ENCODE measurements around the gene CLIC6. TPM values are rescaled to one million over a fixed set of nuclear protein-coding genes. Genes with fewer than 3 reads are reported as not detected.

Gene CLIC6
- total RNA-seq, 1 donor from 2014 or later, result 30.3 TPM

DNA sequence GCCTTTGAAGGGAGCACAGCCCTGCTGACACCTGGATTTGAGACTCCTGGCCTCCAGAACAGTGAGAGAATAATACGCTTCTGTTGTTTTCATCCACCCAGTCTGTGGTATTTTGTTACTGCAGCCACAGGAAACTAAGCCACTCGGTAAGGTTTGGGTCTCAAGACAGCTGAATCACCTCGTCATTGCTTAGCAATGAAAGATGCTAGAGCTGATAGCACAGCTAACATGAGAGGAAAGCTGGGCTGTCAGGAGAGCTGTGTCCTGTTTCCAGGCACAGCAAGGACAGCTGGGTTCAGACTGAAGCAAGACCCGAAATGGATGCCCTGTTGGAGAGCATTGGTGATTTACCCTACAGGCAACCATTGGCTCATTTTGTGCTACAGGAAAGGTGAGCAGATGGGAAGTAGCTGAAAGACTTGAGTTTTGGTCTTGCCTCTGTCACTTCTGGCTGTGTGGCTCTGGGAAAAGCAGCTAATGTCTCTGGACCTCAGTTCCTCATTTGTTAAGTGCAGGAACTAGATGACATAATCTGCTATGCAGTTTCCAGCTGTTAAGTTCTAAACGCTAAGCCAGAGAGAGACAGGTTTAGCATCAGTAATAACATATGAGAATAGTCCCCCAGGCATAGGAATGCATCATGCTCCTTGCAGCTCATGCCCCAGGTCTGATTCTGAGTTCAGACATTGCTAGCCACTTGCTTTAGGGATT is 58.0 kb downstream of the CLIC6 start:
- DNase-seq (ENCODE audit: low spot score), result no peak

DNA sequence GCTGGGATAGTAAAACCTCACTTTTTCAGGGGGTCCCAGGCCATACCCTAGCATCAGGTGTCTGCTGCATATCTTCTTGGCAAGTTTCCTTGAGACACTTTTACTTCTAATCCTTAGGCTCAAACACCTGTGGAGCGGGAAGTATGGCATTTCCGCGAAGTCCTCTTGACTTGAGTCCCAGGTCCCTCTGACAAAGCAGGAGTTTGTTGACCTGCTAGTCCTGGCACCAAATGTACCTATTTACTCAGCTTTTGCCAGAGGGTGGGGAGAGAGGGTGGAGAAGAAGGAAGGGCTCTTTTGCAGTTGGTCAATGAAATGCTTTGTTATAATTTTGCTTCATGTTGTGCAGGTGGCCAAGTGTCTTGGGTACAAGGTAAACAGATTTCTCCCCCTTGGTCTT is 59.7 kb downstream of the CLIC6 start:
- peak; percentile 77 for DNase-seq (ENCODE audit: low spot score)

DNA sequence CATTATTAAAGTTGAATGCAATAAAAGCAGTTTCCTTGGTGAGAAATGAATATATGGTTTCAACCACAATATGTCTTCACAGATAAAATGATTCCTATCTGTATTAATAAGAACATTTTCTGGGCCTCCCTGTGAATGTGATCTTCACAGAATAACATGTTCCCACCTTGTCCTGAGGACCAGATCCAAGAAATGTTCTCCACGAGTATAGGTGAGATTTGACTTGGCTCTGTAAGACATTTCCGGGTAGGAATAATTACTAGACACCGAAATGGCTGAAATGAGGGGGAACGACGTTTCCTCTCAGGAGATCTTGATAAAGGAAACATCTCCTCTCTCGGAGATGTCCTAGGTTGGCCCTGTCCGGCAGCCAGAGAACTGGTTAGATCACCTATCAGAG is 61.4 kb downstream of the CLIC6 start:
- DNase-seq (ENCODE audit: low spot score), result no peak

DNA sequence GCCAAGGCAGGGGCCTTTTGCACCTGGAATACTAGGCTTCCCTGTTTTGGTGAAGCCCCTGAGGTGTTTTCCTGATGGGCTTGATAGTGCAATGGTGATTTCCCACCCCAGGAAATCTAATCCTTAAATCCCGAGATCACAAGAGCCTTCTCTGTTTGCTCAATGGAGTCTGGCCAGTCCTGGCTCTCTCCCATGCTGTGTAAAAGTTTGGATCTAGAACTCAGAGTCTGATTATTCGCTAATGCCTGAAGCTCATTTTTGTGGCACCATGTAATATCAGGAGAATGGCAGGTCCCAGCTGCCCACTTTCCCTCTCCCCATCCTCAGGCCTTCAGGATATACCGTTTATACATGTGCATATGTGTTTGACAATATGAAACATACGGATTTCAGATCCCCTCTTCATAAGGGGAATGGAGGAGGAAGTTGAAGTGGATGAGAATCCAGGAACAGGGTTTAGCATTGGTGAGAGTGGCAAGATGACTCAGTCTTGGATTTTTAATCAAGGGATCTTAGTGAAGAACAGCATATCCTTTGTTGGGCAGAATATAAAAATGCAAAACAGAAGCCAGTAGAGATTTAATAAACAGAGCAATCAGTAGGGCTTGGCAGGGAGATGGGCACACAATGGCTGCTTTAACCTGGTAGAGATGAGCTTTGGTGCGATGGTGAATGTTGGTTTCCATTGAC is 62.1 kb downstream of the CLIC6 start:
- DNase-seq (ENCODE audit: low spot score), result no peak

DNA sequence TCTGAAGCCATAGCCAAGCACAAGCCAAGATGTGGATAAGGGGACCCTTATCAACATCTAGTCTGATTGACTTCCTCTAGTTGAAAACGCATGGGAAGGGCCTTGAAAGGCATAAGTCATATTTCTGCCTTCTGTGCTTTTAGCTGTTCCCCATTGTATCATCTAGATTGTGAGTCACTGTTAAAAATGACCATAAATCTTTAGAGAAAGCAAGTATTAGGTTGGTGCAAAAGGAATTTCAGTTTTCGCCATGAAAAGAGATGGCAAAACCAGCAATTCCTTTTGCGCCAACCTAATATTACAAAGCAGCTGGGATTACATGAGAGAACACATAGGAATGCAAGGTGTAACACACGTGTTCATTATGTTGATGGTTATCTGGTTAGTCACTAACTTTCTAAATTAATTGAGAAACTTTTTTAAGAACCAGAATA is 63.6 kb downstream of the CLIC6 start:
- DNase-seq (ENCODE audit: low spot score), result no peak

DNA sequence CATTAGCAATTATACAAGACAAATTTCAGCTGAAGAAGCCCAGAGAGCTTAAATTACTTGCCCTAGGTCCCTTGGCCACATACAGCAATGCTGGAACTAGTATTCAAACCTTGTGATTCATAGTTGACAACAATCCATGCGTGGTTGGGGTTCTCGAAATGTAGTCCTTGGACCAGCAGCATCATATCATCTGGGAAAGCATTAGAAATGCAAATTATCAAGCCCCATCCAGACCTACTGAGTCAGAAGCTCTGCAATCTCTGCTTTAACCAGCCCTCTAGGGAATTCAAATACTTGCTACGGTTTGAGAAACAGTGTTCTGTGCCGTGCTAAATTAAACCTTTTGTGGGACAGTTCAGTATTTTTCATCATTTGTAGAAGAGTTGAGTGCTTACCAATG is 65.1 kb downstream of the CLIC6 start:
- no peak for DNase-seq (ENCODE audit: low spot score)

DNA sequence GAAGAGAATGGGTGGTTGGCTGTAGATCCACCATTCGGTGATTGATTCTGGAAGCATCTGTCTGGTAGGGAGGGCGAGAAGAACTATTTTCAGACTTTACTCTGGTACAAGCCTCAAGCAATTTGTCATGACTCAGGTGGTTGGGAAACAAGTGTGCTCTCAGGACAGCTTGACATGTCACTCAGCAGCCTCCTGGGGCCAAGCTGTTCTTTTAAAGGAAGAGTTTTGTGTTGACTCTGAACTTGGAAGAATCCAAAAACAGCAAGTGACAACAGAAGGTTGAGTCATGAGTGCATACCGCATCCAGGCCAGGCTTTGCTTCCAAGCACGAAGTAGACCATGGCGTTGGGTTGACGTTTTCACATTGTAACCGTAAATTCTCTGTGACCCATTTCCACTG is 65.9 kb downstream of the CLIC6 start:
- no peak for DNase-seq (ENCODE audit: low spot score)

DNA sequence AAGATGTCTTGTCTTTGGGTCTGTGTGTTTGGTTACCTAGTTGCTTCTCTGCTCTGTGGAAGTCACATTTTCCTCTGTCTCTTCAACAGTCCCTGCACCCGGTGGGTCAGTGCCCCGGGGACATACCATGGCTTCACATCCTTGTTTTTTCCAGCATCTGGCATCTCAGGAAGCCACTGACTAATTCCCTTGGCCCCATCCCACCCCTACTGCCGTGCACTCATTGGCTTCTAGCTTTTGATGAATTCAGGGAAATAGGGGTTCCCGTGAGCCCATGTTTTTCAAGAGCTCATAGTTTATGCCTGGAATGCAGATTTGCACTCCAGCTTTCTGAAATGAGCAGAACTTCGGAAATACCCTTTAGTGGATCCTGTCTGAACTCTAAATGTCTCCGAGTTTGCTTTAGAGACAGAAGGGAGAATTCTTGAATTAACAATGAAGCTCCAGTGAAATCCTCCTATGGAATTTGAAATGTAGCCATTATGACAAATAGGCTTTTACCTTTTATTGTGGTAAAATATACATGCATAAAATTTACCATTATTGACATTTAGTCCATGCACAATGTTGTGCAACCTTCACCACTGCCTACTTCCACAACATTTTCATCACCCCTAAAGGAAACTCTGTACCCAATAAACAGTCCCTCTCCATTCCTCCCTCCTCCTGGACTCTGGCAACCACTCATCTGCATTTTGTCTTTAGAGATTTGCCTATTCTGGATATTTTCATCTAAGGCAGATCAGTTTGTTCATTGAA is 67.5 kb downstream of the CLIC6 start:
- DNase-seq (ENCODE audit: low spot score), result no peak

DNA sequence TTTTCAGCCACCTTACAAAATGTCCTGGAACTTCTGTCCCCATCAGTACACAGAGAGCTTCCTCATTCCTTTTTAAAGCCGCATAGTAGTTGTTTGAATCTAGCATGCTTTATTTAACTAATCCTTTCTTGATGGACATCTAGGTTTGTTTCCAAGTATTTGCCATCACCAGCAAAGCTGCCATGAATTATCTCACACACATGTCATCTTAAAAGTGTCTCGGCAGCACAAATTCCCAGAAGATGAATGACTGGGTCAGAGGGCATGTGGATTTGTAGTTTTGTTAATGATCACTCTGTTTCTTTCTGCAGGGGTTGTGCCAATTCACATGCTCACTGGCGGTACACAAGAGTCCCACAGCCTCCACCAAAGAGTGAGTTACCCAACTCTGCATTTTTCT is 68.3 kb downstream of the CLIC6 start:
- DNase-seq (ENCODE audit: low spot score), result no peak

DNA sequence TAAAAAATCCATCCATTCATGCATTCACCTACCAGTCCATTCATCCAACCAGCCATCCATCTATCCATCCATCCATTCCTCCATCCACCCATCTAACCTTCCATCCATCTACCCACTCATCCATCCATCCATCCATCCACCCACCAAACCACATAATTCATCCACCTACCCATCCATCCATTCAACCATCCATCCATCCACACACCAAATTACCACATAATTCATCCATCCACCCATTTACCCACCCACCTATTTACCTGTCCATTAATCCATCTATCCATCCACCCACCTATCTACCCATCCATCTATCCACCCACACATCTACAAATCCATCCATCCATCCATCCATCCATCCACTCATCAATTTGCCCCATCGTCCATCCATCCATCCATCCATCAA is 71.4 kb downstream of the CLIC6 start:
- DNase-seq (ENCODE audit: low spot score), result no peak

DNA sequence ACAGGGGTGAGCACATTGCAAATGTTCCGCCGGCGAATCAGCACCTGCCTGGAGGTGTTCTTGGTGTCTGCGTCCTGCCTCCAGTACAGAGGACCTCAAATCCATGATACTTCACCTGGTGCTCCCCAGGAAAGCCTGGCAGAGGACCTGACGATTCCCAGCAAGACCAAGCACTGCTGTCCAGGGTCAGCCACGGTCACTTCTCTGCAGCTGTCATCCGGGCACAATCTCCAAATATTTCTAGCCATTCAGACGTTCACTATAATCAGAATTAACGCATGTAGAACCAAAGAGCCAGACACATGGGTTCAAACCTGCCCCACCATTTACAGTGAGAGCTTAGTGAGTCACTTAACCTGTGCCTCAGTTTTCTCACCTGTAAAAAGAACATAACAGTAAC is 74.5 kb downstream of the CLIC6 start:
- no peak for DNase-seq (ENCODE audit: low spot score)

DNA sequence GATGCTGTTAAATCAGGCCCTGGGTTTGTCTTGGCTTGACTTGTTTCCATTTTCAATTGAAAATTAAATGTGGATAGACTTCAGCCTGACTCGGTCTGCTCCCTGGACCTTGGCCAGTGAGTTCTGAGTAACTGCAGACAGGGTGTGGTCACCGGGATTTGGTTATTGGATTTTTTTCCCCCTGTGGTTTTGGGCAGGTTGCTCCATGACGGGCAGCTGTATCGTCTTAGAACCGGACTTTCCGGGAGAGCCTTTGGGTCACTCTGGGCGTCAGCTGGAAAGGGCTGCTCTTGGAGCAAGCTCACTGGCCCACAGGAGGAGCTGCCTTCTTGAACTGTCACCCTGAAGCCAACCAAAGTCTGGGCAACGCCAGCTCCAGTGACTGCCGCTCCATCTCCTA is 75.0 kb downstream of the CLIC6 start:
- DNase-seq (ENCODE audit: low spot score), result peak; percentile 44

DNA sequence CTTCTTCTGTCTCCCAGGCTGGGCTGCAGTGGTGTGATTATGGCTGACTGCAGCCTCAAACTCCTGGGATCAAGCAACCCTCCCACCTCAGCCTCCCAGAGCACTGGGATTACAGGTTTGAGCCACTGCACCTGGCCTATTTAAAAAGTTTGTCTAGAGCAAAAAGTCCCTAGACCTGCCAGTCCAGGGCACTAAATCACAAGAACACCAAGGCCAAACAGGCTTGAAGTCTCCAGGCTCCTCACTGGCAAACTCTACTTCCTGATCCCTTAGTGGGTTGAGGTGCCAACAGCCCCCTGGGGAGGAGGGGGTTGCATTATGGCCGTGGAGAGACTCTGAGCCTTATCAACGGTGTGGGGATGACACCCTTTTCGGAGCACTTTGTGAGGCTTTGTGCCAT is 76.0 kb downstream of the CLIC6 start:
- DNase-seq (ENCODE audit: low spot score), result no peak

DNA sequence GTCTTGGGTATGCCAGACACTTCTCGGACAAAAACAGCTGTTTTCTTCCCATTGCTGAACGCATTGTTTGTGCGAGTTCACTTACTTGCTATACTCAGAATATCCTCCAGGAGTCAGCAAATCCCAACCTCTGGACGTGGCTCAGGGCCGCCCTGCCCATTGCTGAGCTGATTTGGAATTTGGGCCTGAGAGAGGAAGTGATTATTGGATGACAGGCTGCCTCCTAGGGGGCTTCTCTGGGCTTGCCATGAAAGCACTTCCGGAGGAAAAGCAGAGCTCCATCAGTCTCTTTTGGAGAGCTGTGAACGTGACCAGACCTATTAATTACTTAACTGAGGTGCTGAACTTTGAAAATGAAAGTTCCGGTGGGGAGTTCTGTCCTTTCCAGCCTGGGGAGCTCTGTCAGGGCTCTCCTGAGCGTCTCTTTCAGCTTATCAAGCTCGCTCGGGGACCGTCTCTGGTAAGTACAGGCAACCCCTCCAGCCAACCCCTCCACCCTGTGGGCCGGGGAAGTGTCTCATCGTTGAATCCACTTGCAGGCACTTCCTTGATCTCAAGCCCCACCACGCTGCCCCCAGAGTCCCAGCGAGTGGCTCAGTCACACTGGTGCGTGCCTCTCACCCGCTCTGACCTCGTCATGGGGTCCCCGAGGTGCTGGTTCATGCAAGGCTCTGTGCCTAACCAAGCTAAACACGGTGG is 76.9 kb downstream of the CLIC6 start:
- DNase-seq (ENCODE audit: low spot score), result peak; percentile 67

DNA sequence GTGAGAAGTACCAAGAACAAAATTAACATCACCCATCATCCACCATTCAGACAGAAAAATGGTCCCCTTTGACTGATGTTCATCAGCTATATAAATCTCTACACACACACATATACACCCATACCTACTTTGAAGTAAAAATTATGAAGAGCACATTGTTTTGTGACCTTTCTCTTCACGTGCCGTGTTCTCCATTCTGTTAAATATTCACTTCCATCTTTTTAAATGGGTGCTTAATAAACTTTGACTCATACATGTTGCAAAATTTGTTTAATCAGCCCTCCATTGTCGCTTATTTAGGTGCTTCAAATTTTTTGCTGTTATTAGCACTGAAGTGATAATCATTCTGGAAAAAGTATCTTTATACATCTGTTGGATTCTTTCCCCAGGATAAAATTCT is 80.1 kb downstream of the CLIC6 start:
- no peak for DNase-seq (ENCODE audit: low spot score)

DNA sequence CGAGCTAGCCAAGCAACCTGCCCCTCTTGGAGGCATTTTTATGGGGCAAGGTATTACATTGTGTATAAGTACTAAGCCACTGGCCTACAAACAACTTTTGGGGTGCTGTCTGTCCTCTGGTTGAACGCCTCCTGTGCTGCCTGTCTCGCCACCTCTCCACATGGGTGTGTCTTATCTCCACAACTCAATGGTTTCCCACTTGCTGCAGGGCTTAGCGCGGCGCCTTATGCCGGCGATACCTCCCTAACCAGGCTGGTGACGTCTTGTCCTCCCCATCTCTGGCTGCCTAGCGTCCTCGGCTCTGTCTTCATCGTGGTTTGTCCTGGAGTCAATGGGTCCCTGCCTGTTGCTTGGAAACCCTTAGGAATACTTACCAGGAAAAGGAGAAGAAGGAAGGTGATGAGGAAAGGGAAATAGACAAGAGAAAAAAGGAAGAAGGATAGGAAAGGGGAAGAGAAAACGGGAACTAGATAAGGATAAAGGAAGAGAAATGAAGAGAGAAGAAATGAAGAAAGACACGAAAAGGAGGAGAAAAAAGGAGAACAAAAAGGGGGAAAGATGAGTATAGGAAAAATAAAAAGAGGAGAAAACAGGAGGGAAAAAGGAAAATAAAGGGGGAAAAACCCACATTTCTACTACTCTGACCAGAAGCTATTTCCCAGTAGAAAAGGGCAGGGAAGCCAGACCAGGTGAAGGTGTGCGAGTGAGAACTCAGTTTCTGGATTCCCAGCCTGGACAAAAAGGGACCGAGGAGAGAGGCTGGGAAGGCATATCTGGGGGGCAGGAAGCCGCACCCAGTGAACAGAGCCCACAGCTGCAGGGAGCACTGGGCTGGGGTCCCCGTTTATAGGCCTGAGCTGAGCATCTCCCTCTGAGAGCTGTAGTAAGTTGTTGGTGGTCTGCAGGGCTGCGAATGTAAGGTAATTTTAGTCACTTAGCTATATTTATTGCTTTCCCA is 86.2 kb downstream of the CLIC6 start:
- no peak for DNase-seq (ENCODE audit: low spot score)

DNA sequence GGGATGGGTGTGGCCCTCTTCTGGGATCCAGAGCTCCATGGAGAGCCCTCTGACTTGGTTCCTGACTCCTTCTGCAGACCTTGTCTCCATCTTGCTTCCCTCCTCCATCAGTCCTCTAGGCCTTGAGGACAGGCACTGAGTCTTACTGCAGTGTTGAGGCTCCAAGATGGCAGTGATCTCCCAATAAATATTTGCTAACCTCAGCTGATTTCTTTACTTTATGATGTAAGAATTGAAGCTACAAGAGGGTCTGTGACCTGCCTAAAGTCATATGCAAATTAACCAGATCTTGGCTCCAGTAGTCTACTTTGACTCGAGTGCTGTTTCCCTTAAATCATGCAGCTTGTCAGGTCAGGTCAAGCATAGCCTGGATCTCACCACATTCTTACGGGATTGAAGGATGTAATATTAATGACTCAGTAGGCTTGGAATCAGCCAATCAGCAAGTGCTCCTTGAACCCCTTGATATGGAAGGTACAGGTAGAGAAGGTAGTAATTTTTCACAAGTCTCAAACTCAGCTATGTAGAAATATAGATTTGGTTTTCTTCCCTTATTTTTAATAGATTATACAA is 93.0 kb downstream of the CLIC6 start:
- no peak for DNase-seq (ENCODE audit: low spot score)

DNA sequence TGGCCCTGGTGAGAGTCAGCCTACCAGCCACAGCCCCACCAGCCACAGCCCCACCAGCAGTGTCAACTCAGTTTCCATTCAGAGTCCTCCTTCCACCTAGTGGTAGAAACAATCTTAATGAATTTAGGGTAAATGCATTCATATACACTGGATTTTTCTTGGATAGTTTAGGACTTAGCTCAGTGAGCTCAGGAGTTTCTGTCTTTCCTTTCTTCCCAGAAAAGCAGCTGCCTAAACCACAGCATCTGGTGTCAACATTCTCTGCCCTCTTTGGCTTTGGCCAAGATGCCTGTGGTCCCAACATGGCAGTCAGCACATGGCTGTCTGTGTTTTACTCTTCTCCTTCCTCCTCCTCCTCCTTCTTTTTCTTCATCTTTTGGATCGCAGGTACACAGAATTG is 94.0 kb downstream of the CLIC6 start:
- DNase-seq (ENCODE audit: low spot score), result no peak

DNA sequence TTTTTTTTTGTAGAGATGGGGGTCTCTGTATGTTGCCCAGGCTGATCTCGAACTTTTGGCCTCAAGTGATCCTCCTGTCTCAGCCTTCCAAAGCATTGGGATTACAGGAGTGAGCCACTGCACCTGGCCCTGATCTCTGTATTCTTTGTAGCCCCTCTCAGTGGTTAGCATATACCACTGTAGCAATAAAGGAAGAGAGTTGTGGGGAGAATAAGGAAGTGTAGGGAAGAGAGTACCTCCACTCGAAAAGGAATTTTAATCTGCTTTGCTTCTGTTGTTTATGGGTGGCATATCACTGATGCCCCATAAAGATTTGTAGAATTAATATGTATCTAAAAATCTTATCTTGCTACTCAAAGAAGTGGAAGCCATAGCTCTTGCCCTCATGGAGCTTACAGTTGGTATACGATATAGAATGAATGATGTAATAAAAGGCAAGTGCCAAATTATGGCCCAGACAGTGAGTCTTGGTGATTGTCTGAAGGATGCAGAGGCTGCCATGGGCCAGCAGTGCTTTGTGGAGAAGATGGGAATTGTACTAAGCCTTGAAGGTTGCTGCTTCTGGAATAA is 96.0 kb downstream of the CLIC6 start:
- DNase-seq (ENCODE audit: low spot score), result no peak

DNA sequence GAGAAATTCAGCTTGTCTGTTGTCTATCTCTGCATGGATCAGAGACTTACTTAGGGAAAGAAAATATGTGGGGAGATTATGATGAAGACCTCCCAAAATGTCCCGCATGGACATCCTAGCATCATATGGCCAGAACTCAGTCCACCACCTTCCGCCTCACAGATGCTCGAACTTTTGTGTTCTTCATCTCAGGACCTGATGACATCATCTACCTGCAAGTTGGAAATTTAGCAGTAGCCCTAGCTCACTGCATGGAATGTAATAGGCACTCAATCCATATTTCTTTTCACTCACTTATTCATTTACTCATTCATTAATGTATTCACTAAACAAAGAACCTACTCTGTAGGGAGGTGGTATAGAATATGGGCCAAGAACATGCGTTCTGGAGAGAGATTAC is 96.8 kb downstream of the CLIC6 start:
- DNase-seq (ENCODE audit: low spot score), result no peak

Measured in mucosa of gallbladder (tissue), 1 donor.